GM12892 (cell line): ENCODE data around the gene SOBP. TPM values are rescaled to one million over a fixed set of nuclear protein-coding genes. Genes with fewer than 3 reads are reported as not detected.

Experiments used
- DNase-seq: peaks from one replicate; pipeline ENCODE4 v3.0.0; 2011; ENCODE audit not compliant: insufficient read length
- FAIRE-seq: peaks from 2 replicates; lab custom pipeline; 2011; peaks lifted over from hg19 to GRCh38; lab: Jason Lieb, UNC
- POLR2A ChIP-seq: IDR thresholded peaks from 2 replicates; pipeline ENCODE4 v1.6.1; 2011; ENCODE audit warnings: low read depth, low read length, control low read depth
- POLR2AphosphoS5 ChIP-seq: IDR thresholded peaks from 2 replicates; pipeline ENCODE4 v1.6.1; 2011; ENCODE audit warnings: low read depth, low read length, control low read depth
- TAF1 ChIP-seq: IDR thresholded peaks from 2 replicates; pipeline ENCODE4 v1.6.1; 2011; ENCODE audit warnings: low read depth, mild to moderate bottlenecking, control low read depth, low read length, borderline replicate concordance
- polyA plus RNA-seq: library from polyadenylated mRNA; unstranded; fragments of >200 nt; gene quantifications from one replicate; pipeline ENCODE4 v1.2.1, GENCODE V29; 2012; ENCODE audit warnings: missing spikeins, inconsistent platforms; ENCODE audit not compliant: missing spikeins

The SOBP gene, protein sequence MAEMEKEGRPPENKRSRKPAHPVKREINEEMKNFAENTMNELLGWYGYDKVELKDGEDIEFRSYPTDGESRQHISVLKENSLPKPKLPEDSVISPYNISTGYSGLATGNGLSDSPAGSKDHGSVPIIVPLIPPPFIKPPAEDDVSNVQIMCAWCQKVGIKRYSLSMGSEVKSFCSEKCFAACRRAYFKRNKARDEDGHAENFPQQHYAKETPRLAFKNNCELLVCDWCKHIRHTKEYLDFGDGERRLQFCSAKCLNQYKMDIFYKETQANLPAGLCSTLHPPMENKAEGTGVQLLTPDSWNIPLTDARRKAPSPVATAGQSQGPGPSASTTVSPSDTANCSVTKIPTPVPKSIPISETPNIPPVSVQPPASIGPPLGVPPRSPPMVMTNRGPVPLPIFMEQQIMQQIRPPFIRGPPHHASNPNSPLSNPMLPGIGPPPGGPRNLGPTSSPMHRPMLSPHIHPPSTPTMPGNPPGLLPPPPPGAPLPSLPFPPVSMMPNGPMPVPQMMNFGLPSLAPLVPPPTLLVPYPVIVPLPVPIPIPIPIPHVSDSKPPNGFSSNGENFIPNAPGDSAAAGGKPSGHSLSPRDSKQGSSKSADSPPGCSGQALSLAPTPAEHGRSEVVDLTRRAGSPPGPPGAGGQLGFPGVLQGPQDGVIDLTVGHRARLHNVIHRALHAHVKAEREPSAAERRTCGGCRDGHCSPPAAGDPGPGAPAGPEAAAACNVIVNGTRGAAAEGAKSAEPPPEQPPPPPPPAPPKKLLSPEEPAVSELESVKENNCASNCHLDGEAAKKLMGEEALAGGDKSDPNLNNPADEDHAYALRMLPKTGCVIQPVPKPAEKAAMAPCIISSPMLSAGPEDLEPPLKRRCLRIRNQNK
- polyA plus RNA-seq, result 0.19 TPM

DNA sequence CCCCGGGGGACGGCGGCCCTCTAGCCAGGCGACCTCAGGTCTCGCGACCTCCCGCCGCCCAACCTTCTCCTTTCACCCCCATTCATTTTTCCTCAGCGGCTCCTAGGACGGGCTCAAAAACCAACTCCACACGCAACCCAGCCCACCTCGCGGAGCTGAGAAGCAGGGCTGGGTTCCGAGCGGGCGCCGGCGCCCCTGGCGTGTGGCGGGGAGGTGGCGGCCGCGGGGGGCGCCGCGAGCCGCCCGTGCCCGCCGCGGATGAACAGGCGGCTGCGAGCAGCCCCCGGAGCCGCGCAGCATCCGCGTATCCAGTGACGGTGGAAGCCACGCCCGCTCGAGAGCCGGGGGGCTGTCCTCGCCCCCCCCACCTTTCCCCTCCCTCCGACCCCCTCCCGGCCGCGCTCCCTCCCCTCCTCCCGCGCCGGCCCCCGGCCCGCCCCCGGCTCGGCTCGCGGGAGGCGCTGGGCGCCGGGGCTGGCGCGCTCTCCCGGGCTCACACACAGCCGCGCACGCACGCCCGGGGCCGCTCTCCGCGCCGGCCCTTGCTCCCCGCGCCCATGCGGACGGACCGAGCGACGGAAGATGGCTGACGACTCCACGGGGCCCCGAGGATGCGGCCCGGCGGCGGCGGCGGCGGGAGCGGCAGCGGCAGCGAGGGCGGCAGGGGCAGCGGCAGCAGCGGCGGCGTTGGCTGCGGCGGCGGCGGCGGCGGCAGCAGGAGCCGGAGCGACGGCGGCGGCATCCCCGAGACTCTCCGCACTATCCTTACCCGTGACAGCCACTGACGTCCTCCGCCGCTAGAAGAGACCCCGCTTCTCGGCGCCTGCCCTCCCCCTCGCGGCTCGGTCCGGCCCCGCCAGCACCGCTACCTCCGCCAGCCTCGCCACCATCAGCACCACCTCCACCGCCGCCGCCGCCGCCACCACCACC is at the start of gene SOBP:
SOBP (plus strand) TSS at position 482 of the 930 bp plus-strand sequence. CDS start 500 bp downstream, outside the sequence.
- peak; percentile 41 for DNase-seq
- no peak for FAIRE-seq

GRCh38 chr6:107440936-107441335 is 49.0 kb upstream of the SOBP start:
- FAIRE-seq, result no peak
- DNase-seq, result no peak
- TF ChIP-seq TAF1, result no peak
- no peak for TF ChIP-seq POLR2A
- no peak for TF ChIP-seq POLR2AphosphoS5

More for the DNA sequence above, at the start of gene SOBP:
- no peak for TF ChIP-seq POLR2AphosphoS5
- TF ChIP-seq POLR2A, result no peak
- TF ChIP-seq TAF1, result no peak

DNA sequence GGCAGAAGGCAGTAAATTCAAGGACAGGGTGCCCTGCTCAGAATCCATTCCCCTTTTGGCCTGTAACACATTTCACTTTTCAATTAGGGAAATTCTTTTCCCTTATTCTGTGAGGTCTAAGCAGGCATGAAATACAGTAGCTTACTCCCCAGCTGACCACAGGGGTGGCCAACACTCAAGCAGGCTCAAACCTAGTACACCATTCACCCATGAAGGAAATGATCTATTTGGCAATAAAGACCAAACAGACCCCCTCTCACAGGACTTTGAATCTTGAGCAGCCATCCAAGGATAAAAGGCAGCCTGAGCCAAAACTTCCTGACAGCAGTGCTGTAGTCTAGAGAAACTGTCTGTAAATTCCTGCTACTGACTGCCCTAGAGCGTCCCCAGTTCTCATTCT is 48.2 kb upstream of the SOBP start:
- DNase-seq (no peak), FAIRE-seq (no peak)
- TF ChIP-seq POLR2AphosphoS5, result no peak
- no peak for TF ChIP-seq TAF1
- no peak for TF ChIP-seq POLR2A

- no peak for FAIRE-seq
- TF ChIP-seq POLR2A, result no peak
- no peak for TF ChIP-seq TAF1
- TF ChIP-seq POLR2AphosphoS5, result no peak
- DNase-seq, result no peak
Observed at GRCh38 chr6:107442938-107443607, 46.8 kb upstream of the SOBP start.

- FAIRE-seq (no peak), DNase-seq (no peak)
- TF ChIP-seq POLR2AphosphoS5 (no peak), TAF1 (no peak), POLR2A (no peak)
Observed at GRCh38 chr6:107443608-107444267, 46.2 kb upstream of the SOBP start.

DNA sequence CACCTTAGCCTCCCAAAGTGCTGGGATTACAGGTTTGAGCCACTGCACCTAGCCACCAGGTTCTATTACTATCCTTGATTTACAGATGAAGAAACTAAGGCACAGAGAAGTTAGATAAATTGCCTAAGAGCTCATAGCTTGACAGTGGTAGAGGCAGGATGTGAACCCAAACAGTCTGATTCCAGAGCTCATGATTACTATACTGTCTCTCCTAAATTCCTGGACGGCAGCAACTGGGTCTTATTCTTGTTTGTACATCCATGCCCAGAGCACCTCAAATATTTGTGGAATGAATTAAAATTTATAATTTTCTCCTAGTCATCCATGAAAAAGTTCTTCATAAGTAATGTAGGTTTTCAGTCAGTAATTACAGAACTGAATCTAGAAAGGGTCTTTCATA is 45.6 kb upstream of the SOBP start:
- FAIRE-seq (no peak), DNase-seq (no peak)
- TF ChIP-seq TAF1 (no peak), POLR2A (no peak), POLR2AphosphoS5 (no peak)

DNA sequence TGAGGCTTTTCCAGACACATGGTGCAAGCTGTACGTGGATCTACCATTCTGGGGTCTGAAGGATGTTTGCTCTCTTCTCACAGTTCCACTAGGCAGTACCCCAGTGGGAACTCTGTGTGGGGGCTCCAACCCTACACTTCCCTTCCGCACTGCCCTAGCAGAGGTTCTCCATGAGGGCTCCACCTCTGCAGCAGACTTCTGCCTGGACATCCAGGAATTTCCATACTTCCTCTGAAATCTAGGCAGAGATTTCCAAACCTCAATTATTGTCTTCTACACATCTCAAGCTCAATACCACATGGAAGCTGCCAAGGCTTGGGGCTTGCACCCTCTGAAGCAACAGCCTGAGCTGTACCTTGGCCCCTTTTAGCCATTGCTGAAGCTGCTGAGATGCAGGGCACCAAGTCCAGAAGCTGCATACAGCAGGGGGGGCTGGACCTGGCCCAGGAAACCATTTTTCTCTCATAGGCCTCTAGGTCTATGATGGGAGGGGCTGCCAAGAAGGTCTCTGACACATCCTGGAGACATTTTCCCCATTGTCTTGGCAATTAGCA is 42.2 kb upstream of the SOBP start:
- no peak for FAIRE-seq
- no peak for TF ChIP-seq POLR2A
- TF ChIP-seq POLR2AphosphoS5, result no peak
- no peak for TF ChIP-seq TAF1

GRCh38 chr6:107448776-107449175 is 41.1 kb upstream of the SOBP start:
- TF ChIP-seq POLR2AphosphoS5 (no peak), TAF1 (no peak), POLR2A (no peak)
- DNase-seq, result no peak
- no peak for FAIRE-seq

More for the DNA sequence above, 42.2 kb upstream of the SOBP start:
- no peak for DNase-seq

GRCh38 chr6:107458672-107459282 is 31.1 kb upstream of the SOBP start:
- DNase-seq (peak; percentile 44), FAIRE-seq (no peak)
- TF ChIP-seq POLR2A (no peak), POLR2AphosphoS5 (no peak), TAF1 (no peak)
